HL-60 (cell line): ENCODE results near the gene TSPAN2.

Source experiments
- DNase-seq, 2 experiments: peaks; one replicate each; pipeline ENCODE4 v3.0.0-alpha.2; 2010 to 2020; ENCODE audit warnings: low read depth in 1 of 2, low spot score in 1 of 2
- H3K27ac ChIP-seq: fragments of 250-450 bp; sonication (Bioruptor Pico); replicated peaks from 2 replicates; pipeline ENCODE4 v1.5.1; 2020; ENCODE audit warnings: mild to moderate bottlenecking, moderate library complexity
- H3K27me3 ChIP-seq: fragments of 250-450 bp; sonication (Bioruptor Pico); 2 replicates; pipeline ENCODE4 v1.5.1; 2021; ENCODE audit warnings: mild to moderate bottlenecking, moderate library complexity; ENCODE audit not compliant: insufficient read depth, poor library complexity, severe bottlenecking
- H3K4me3 ChIP-seq: replicated peaks from 2 replicates; pipeline ENCODE4 v1.5.1; 2011; ENCODE audit warnings: mild to moderate bottlenecking, control low read depth, low read length; ENCODE audit not compliant: insufficient read depth
- CTCF ChIP-seq: IDR thresholded peaks from one replicate; pipeline ENCODE4 v1.5.1; 2011; ENCODE audit warnings: low read length, control low read depth, inconsistent platforms; ENCODE audit not compliant: insufficient read depth
- GABPA ChIP-seq: IDR thresholded peaks from 2 replicates; pipeline ENCODE4 v1.6.1; 2012; ENCODE audit warnings: low read depth
- POLR2AphosphoS5 ChIP-seq: IDR thresholded peaks from 2 replicates; pipeline ENCODE4 v1.6.1; 2012; ENCODE audit warnings: low read depth
- REST ChIP-seq: IDR thresholded peaks from 2 replicates; pipeline ENCODE4 v1.6.1; 2012; ENCODE audit warnings: low read depth; ENCODE audit not compliant: insufficient replicate concordance
- SPI1 ChIP-seq: IDR thresholded peaks from 2 replicates; pipeline ENCODE4 v1.6.1; 2012; ENCODE audit warnings: low read depth, mild to moderate bottlenecking, borderline replicate concordance

TSPAN2 gene

GRCh38 chr1:115056395-115056798 is 32.9 kb downstream of the TSPAN2 start:
- DNase-seq, result peak; percentile 84 to 88
- Histone ChIP-seq H3K27me3 (no peaks in the 10 kb centered on the region), H3K4me3 (no peak overlapping the region), H3K27ac (peak overlapping the region; percentile 6; the same call in 1 of the 2 replicates)
- TF ChIP-seq REST (no peak), POLR2AphosphoS5 (0 out of 2 replicates have a peak, but pooled peaks have one; percentile 33)

DNA sequence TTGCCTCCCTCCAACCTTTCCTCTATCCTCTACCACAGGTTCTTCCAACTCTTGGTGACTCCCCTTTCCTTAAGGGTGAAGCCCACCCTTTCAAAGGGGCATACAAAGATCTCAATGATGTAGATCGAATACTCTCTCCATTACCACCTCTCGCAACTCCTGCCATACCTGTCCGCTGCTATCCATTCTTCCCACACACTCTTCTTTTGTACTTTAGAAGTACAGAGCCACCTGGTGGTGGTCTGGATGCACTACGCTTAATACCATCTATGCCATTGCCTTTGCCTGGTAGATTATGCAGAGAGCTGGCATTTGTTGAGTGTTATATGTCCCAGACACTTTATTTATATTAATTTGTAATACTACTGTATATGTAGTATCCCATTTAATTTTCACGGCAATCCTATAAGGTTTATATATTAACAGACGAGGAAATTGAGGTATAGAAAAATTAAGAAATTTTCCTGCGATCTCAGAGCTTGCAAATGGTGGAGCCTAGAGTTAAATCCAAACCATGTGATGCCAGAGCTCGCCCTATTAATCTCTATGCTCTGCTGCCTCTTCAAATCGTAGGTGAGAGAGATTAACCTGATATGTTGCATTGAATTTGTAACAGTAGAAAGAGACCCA is 36.7 kb downstream of the TSPAN2 start:
- Histone ChIP-seq H3K4me3 (no peak overlapping the region), H3K27ac (no peak overlapping the region), H3K27me3 (no peaks in the 10 kb centered on the region)
- peak; percentile 28 to 71 for DNase-seq
- TF ChIP-seq POLR2AphosphoS5 (no peak), CTCF (peak; percentile 76)

DNA sequence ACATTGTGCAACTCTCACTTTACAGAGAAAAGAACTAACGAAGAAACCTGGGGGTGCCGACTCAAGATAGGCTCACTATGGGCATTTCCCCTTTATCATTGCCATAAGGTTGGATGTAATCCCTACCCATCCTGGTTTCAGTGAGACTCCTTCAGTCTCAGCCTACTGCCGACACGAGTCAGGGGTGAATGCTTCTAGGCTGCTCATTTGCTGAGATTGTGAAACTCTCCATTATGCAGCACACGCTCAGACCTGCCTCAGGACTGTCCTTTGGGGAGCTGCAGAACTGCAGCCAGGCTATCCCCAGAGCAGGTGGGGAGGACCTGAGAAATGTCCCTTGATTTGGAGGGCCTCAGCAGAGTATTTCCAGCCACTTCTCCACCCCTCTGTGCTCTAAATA is 37.5 kb downstream of the TSPAN2 start:
- TF ChIP-seq POLR2AphosphoS5 (no peak), CTCF (no peak), REST (no peak), SPI1 (no peak), GABPA (no peak)
- peak in 1 of 2 experiments; percentile 17 for DNase-seq
- H3K27me3 ChIP-seq, result no peaks in the 10 kb centered on the region
- no peak overlapping the region for H3K4me3 ChIP-seq
- H3K27ac ChIP-seq, result no peak overlapping the region

GRCh38 chr1:115046751-115047150 is 42.6 kb downstream of the TSPAN2 start:
- no peak overlapping the region for H3K27ac ChIP-seq
- H3K4me3 ChIP-seq, result no peak overlapping the region
- H3K27me3 ChIP-seq, result no peaks in the 10 kb centered on the region
- no peak for DNase-seq
- TF ChIP-seq CTCF (no peak), GABPA (no peak), REST (no peak), SPI1 (no peak), POLR2AphosphoS5 (no peak)
